ENCODE measurements around the gene SELENOV. TPM values are rescaled to one million over a fixed set of nuclear protein-coding genes. Genes with fewer than 3 reads are reported as not detected.

Gene SELENOV
- total RNA-seq, 1 experiment from 2014 or later = not detected

GRCh38 chr19:39512988-39513387, 2.0 kb upstream of the SELENOV start:
- in situ Hi-C loops (cut with HindIII; ENCODE audit: low pct_unique_long_range_greater_than_20kb, low sequenced_read_pairs) = no loop called here
- no peak for DNase-seq (ENCODE audit: low read depth)

DNA sequence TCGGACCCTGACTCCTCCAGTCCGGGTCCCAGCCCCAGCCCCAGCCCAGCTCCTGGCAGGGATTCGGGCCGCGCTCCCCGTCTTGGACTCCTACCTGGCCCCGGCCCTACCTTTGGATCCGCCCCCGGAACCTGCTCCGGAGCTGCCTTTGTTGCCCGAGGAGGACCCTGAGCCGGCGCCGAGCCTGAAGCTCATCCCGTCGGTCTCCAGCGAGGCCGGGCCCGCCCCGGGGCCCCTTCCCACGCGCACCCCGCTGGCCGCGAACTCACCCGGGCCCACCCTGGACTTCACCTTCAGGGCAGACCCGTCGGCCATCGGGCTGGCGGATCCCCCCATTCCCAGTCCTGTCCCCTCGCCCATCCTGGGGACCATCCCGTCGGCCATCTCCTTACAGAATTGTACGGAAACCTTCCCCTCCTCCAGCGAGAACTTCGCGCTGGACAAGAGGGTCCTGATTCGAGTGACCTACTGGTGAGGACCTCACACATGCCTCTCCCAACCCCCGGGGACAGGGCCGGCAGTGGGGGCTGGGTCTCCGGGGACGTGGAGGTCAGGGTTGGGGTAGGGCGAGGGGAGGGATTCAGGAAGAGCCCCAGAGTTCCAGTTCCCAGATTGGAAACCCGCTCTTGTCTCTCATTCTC, 732 bp downstream of the SELENOV start:
- no peak for DNase-seq (ENCODE audit: low read depth)
- in situ Hi-C loops (cut with HindIII; ENCODE audit: low pct_unique_long_range_greater_than_20kb, low sequenced_read_pairs) = no loop called here

- no peak for DNase-seq (ENCODE audit: low read depth)
- in situ Hi-C loops (cut with HindIII; ENCODE audit: low pct_unique_long_range_greater_than_20kb, low sequenced_read_pairs) = no loop called here
Observed at GRCh38 chr19:39516270-39516669, 1.3 kb downstream of the SELENOV start.

DNA sequence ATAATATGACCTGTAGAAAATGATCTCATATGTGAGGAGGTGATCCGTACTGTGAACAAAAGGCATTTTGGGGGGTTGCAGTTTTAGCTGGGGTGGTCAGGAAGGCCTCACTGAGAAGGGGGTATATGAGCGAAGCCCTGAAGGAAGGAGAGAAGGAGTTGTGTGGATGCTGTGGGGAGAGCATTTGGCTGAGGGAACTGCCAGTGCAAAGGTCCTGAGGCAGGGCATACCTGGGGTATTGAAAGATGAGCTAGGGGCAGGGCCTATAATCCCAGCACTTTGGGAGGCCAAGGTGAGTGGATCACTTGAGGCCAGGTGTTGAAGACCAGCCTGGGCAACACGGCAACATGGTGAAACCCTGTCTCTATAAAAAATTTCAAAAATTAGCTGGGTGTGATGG, 2.5 kb downstream of the SELENOV start:
- DNase-seq (ENCODE audit: low read depth) = no peak
- in situ Hi-C loops (cut with HindIII; ENCODE audit: low pct_unique_long_range_greater_than_20kb, low sequenced_read_pairs) = no loop called here

- in situ Hi-C loops (cut with HindIII; ENCODE audit: low pct_unique_long_range_greater_than_20kb, low sequenced_read_pairs) = no loop called here
- DNase-seq (ENCODE audit: low read depth) = no peak
Observed at GRCh38 chr19:39518458-39518857, 3.5 kb downstream of the SELENOV start.

GRCh38 chr19:39518975-39519374, 4.0 kb downstream of the SELENOV start:
- in situ Hi-C loops (cut with HindIII; ENCODE audit: low pct_unique_long_range_greater_than_20kb, low sequenced_read_pairs) = no loop called here
- no peak for DNase-seq (ENCODE audit: low read depth)

- in situ Hi-C loops (cut with HindIII; ENCODE audit: low pct_unique_long_range_greater_than_20kb, low sequenced_read_pairs) = no loop called here
- DNase-seq (ENCODE audit: low read depth) = no peak
Observed at GRCh38 chr19:39520541-39521484, 5.9 kb downstream of the SELENOV start.

GRCh38 chr19:39524495-39524894, 9.6 kb downstream of the SELENOV start:
- in situ Hi-C loops (cut with HindIII; ENCODE audit: low pct_unique_long_range_greater_than_20kb, low sequenced_read_pairs) = no loop called here
- DNase-seq (ENCODE audit: low read depth) = peak; percentile 67

- in situ Hi-C loops (cut with HindIII; ENCODE audit: low pct_unique_long_range_greater_than_20kb, low sequenced_read_pairs) = loop anchor here (25.0 kb wide), 1 partner anchor 137 kb away; the partner anchor contains the start of gene LGALS16
- no peak for DNase-seq (ENCODE audit: low read depth)
Observed at GRCh38 chr19:39525205-39525604, 10.3 kb downstream of the SELENOV start.

DNA sequence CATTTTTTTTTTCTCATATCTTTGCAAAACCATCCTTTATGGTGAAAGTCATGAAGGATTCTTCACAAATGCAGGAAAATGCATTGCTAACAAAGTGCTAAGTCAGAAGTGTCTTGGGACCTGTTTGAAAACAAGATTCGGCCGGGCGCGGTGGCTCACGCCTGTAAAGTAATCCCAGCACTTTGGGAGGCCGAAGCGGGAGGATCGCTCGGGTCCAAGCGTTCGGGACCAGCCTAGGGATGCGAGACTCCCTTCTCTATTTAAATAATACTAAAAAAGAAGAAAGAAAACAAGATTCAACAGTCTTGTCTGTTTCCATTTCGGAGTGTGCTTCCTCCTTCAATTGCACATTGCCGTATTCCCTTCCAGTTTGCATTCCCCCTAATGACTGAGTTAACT, 16.9 kb downstream of the SELENOV start:
- in situ Hi-C loops (cut with HindIII; ENCODE audit: low pct_unique_long_range_greater_than_20kb, low sequenced_read_pairs) = loop anchor here (25.0 kb wide), 1 partner anchor 130 kb away; the partner anchor contains the start of gene LGALS16
- no peak for DNase-seq (ENCODE audit: low read depth)

- in situ Hi-C loops (cut with HindIII; ENCODE audit: low pct_unique_long_range_greater_than_20kb, low sequenced_read_pairs) = loop anchor here (25.0 kb wide), 1 partner anchor 130 kb away; the partner anchor contains the start of gene LGALS16
- DNase-seq (ENCODE audit: low read depth) = peak; percentile 88
Observed at GRCh38 chr19:39532233-39533002, 17.5 kb downstream of the SELENOV start, which contains the start of gene EID2B. EID2B (minus strand) TSS chr19:39532852; CDS start chr19:39532802, 50 bp downstream.

DNA sequence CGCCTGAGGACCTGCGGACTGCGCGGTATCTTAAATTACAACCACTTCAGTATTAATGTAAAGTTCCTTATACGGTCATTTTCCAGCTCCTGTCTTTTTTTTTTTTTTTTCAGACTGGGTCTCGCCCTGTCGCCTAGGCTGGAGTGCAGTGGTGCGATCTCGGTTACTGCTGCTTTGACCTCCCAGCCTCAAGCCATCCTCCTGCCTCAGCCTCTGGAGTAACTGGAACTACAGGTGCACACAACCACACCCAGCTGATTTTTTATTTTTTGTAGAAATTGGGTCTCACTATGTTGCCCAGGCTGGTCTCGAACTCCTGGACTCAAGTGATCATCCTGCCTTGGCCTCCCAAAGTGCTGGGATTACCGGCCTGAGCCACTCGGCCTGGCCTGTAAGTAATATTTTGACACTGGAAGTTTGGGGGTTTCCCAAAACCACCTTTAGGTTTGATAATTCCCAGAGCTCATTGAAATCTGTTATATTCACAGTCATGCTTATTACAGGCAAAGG, 18.1 kb downstream of the SELENOV start:
- no peak for DNase-seq (ENCODE audit: low read depth)
- in situ Hi-C loops (cut with HindIII; ENCODE audit: low pct_unique_long_range_greater_than_20kb, low sequenced_read_pairs) = loop anchor here (25.0 kb wide), 1 partner anchor 129 kb away; the partner anchor contains the start of gene LGALS16

DNA sequence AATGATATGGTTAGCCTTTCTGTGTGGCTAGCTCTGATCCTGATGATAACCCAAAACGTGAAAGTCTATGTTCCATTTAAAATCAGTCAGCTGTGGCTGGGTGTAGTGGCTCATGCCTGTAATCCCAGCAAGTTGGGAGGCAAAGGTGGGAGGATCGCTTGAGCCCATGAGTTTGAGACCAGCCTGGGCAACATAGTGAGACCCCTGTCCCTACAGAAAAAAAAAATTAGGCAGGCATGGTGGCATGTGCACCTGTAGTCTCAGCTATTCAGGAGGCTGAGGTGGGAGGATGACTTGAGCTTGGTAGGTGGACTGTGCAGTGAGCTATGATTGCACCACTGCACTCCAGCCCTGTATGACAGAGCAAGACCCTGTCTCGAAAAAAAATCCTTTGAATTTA, 18.9 kb downstream of the SELENOV start:
- in situ Hi-C loops (cut with HindIII; ENCODE audit: low pct_unique_long_range_greater_than_20kb, low sequenced_read_pairs) = loop anchor here (25.0 kb wide), 1 partner anchor 129 kb away; the partner anchor contains the start of gene LGALS16
- DNase-seq (ENCODE audit: low read depth) = no peak

GRCh38 chr19:39539165-39539517, 24.2 kb downstream of the SELENOV start:
- no peak for DNase-seq (ENCODE audit: low read depth)
- in situ Hi-C loops (cut with HindIII; ENCODE audit: low pct_unique_long_range_greater_than_20kb, low sequenced_read_pairs) = loop anchor here (25.0 kb wide), 1 partner anchor 123 kb away; the partner anchor contains the start of gene LGALS16

GRCh38 chr19:39539518-39540332, 24.8 kb downstream of the SELENOV start, which contains the start of gene EID2:
EID2 (minus strand) TSS chr19:39540161; CDS start chr19:39540079, 82 bp downstream.
- DNase-seq (ENCODE audit: low read depth) = peak; percentile 90
- in situ Hi-C loops (cut with HindIII; ENCODE audit: low pct_unique_long_range_greater_than_20kb, low sequenced_read_pairs) = loop anchor here (25.0 kb wide), 1 partner anchor 123 kb away; the partner anchor contains the start of gene LGALS16

DNA sequence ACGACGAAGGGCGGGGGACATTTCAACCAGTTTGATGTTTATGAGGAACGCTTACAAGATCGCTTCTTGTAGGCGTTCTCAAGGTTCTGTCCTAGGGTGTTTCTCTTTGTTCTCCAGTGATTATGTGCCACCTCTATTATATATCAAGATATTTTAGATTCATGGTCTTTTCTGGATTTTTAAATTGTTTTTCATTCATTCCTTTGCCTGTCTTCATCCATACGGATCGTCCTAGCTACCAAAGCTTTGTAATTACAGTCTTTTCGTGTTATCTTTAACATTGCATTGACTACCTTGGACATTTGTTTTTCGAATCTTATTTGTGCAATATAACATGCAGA, 25.4 kb downstream of the SELENOV start:
- DNase-seq (ENCODE audit: low read depth) = no peak
- in situ Hi-C loops (cut with HindIII; ENCODE audit: low pct_unique_long_range_greater_than_20kb, low sequenced_read_pairs) = loop anchor here (25.0 kb wide), 1 partner anchor 122 kb away; the partner anchor contains the start of gene LGALS16

DNA sequence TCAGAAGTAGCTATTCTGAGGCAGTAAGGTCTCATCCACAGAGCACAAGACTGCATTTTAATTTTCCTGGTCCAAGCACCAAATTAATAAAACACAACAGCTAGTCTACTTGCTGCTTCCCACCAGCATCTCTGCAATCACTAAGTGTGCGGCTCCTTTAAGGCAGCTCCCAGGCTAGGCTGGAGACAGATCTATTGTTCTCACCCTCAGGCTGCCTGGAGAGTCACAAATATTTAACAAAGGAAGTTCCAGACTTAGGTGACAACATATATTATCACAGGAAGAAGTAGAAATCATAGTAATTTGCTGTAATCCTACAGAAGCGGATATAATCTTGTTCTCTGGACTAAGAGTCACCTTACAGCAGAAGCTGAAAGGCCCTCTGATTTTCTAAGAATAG, 27.3 kb downstream of the SELENOV start:
- no peak for DNase-seq (ENCODE audit: low read depth)
- in situ Hi-C loops (cut with HindIII; ENCODE audit: low pct_unique_long_range_greater_than_20kb, low sequenced_read_pairs) = loop anchor here (25.0 kb wide), 1 partner anchor 120 kb away; the partner anchor contains the start of gene LGALS16
